ENCODE data around the gene PLPPR3. TPM values are rescaled to one million over a fixed set of nuclear protein-coding genes. Genes with fewer than 3 reads are reported as not detected.
"Not testable (repeated sequence)": the region's sequence is repeated elsewhere in the genome, so short reads cannot be mapped to it uniquely, and the experiment has no call there.

PLPPR3 gene
- total and polyA plus RNA-seq, 2 donors (not counting 1 experiment from before 2014, with no cell fraction given) = 0.19 to 2.5 TPM

DNA sequence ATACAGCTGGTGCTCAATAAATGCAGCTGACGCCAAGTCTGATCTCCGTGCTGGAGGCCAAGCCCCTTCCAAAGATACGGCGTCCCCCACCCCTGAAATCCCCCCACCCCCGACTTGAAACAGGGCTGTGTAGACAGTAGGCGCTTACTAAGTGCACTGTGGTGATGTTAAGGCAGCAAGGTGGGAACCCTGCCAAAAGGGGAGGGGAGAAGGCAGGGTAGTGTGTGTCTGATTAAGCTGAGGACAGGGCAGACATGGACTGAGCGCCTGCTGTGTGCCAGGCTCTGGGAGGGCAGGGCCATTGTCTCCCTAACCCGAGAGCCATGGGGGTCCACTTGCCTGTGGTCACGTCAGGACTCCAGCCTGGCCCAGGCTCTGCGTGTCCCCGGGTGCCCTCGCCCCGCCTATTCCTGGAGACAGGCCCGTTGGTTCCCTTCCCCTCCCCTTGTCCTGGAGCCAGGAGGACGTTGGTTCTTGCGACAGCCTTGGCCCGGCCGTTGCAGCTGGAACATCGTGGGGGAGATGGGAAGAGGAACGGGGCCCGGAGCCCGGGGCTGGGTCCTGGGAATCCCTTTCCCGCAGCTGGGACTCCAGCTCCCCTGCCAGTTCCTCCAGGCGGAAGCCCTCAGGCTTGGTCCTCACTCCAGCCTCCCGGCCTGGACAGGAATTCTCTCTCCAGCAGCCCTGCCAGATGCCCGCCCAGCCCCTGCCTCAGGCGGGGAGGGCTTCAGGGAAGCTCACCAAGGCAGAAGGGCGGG is 28.6 kb upstream of the PLPPR3 start:
- Histone ChIP-seq H2AFZ (ENCODE audit: low read length) (peak overlapping the region; percentile 55), H3K27me3 (ENCODE audit: control insufficient read depth, insufficient read depth, low read length) (peaks cover 6% of the 10 kb centered on the region), H3K9ac (ENCODE audit: insufficient read depth, low read length) (peak overlapping the region; percentile 58), H3K36me3 (ENCODE audit: control insufficient read depth, insufficient read depth, low read length) (no peaks in the 10 kb centered on the region), H3K4me1 (ENCODE audit: control insufficient read depth, extremely low read depth, insufficient read depth, low read length) (peaks cover 6% of the 10 kb centered on the region), H3K4me3 (replicated peaks in 1 of 4; ENCODE audit: control extremely low read depth in 1 of 4, insufficient read depth in 1 of 4, low read depth in 3 of 4, low read length in 4 of 4) (peak overlapping the region in 2 of 4 experiments; percentile 8 to 29), H4K20me1 (ENCODE audit: control insufficient read depth, extremely low read depth, insufficient read depth, low read length) (no peaks in the 10 kb centered on the region), H3K4me2 (ENCODE audit: extremely low read depth, insufficient read depth, low read length) (peak overlapping the region; percentile 59), H3K9me3 (ENCODE audit: control insufficient read depth, insufficient read depth, low read depth, low read length) (no peaks in the 10 kb centered on the region), H3K27ac (ENCODE audit: insufficient read depth, low read length) (peak overlapping the region; percentile 91), H3K79me2 (ENCODE audit: control insufficient read depth, insufficient read depth, low read length) (no peaks in the 10 kb centered on the region)
- DNase-seq (ENCODE audit: low read depth in 2 of 2) = peak; percentile 59 to 99
- no peak for TF ChIP-seq CTCF (conservative IDR thresholded peaks at IDR 0.05 in 1 of 2, IDR thresholded peaks at IDR 0.05 in 1 of 2; ENCODE audit: low read depth in 1 of 2, low read length in 2 of 2)
- no peak for TF ChIP-seq EZH2 (IDR thresholded peaks at IDR 0.05; ENCODE audit: low read length, missing control alignments)

DNA sequence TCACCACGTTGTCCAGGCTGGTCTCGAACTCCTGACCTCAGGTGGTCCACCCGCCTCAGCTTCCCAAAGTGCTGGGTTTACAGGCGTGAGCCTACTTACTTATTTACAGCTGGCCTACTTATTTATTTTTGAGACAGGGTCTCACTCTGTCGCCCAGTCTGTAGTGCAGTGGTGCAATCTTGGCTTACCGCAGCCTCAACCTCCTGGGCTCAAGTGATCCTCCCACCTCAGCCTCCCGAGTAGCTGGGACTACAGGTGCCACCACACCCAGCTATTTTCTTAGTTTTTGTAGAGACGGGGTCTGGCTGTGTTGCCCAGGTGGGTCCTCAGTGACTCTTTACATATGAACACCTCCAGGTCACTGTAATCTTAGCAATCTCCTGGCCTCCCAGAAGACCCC is 27.4 kb upstream of the PLPPR3 start:
- DNase-seq (ENCODE audit: low read depth in 2 of 2); H3K4me1 ChIP-seq (ENCODE audit: control insufficient read depth, extremely low read depth, insufficient read depth, low read length); H3K9me3 ChIP-seq (ENCODE audit: control insufficient read depth, insufficient read depth, low read depth, low read length); H3K4me2 ChIP-seq (ENCODE audit: extremely low read depth, insufficient read depth, low read length); H4K20me1 ChIP-seq (ENCODE audit: control insufficient read depth, extremely low read depth, insufficient read depth, low read length); H3K79me2 ChIP-seq (ENCODE audit: control insufficient read depth, insufficient read depth, low read length); H3K9ac ChIP-seq (ENCODE audit: insufficient read depth, low read length); H3K27ac ChIP-seq (ENCODE audit: insufficient read depth, low read length); H3K36me3 ChIP-seq (ENCODE audit: control insufficient read depth, insufficient read depth, low read length); H3K4me3 ChIP-seq (replicated peaks in 1 of 4; ENCODE audit: control extremely low read depth in 1 of 4, insufficient read depth in 1 of 4, low read depth in 3 of 4, low read length in 4 of 4); H2AFZ ChIP-seq (ENCODE audit: low read length): not testable (repeated sequence)
- peaks cover 11% of the 10 kb centered on the region for H3K27me3 ChIP-seq (ENCODE audit: control insufficient read depth, insufficient read depth, low read length)

DNA sequence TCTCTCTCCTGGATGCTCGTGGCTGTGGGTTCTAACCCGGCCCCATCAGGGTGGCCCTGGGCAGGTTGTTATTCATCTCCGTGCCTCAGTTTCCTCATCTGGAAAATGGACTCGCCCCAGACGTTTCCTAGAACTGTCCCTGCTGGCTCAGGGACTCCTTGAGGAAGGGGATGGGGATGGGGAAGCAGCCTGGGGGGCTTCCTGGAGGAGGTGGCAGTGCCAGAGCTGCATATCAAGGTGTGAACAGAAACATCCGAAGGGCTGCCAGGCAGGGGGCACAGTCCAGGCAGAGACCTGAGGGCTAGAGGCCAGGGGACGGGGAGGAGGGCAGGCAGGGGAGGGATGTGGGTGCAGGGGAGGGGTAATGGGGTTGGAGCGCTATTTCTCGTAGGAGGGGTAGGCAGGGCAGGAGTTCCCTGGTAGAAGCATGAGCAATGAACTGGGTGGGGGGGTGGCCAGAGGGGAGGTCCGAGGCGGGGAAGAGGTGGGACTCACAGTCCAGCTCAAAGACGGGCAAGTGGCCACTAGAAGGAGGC is 26.7 kb upstream of the PLPPR3 start:
- peaks cover 6% of the 10 kb centered on the region for H3K4me1 ChIP-seq (ENCODE audit: control insufficient read depth, extremely low read depth, insufficient read depth, low read length)
- no peaks in the 10 kb centered on the region for H3K79me2 ChIP-seq (ENCODE audit: control insufficient read depth, insufficient read depth, low read length)
- H4K20me1 ChIP-seq (ENCODE audit: control insufficient read depth, extremely low read depth, insufficient read depth, low read length) = no peaks in the 10 kb centered on the region
- no peak overlapping the region for H3K4me3 ChIP-seq (replicated peaks in 1 of 4; ENCODE audit: control extremely low read depth in 1 of 4, insufficient read depth in 1 of 4, low read depth in 3 of 4, low read length in 4 of 4)
- H3K4me2 ChIP-seq (ENCODE audit: extremely low read depth, insufficient read depth, low read length) = no peak overlapping the region
- no peak for TF ChIP-seq CTCF (conservative IDR thresholded peaks at IDR 0.05 in 1 of 2, IDR thresholded peaks at IDR 0.05 in 1 of 2; ENCODE audit: low read depth in 1 of 2, low read length in 2 of 2)
- TF ChIP-seq EZH2 (IDR thresholded peaks at IDR 0.05; ENCODE audit: low read length, missing control alignments) = no peak
- no peak overlapping the region for H3K9ac ChIP-seq (ENCODE audit: insufficient read depth, low read length)
- no peaks in the 10 kb centered on the region for H3K9me3 ChIP-seq (ENCODE audit: control insufficient read depth, insufficient read depth, low read depth, low read length)
- no peak overlapping the region for H2AFZ ChIP-seq (ENCODE audit: low read length)
- H3K27me3 ChIP-seq (ENCODE audit: control insufficient read depth, insufficient read depth, low read length) = peaks cover 15% of the 10 kb centered on the region
- no peak for DNase-seq (ENCODE audit: low read depth in 2 of 2)
- H3K27ac ChIP-seq (ENCODE audit: insufficient read depth, low read length) = no peak overlapping the region
- no peaks in the 10 kb centered on the region for H3K36me3 ChIP-seq (ENCODE audit: control insufficient read depth, insufficient read depth, low read length)
